Endothelial cell (in vitro differentiated cells): Measurements from ENCODE around the gene DCP2. TPM values are rescaled to one million over a fixed set of nuclear protein-coding genes. Genes with fewer than 3 reads are reported as not detected.

Experiments used
- DNase-seq: peaks from one replicate; pipeline ENCODE4 v3.0.0; 2021; ENCODE audit warnings: low spot score
- H3K27ac Mint-ChIP-seq: one replicate; pipeline ENCODE4 v1.8.0; 2021; ENCODE audit warnings: mixed read lengths, inconsistent platforms; ENCODE audit not compliant: unreplicated experiment
- H3K27me3 Mint-ChIP-seq: one replicate; pipeline ENCODE4 v1.8.0; 2021; ENCODE audit warnings: mild to moderate bottlenecking, moderate library complexity, mixed read lengths, inconsistent platforms; ENCODE audit not compliant: unreplicated experiment
- H3K36me3 Mint-ChIP-seq: one replicate; pipeline ENCODE4 v1.8.0; 2021; ENCODE audit warnings: mild to moderate bottlenecking, low read depth, mixed read lengths, inconsistent platforms; ENCODE audit not compliant: unreplicated experiment
- H3K4me1 Mint-ChIP-seq: one replicate; pipeline ENCODE4 v1.8.0; 2021; ENCODE audit warnings: mild to moderate bottlenecking, mixed read lengths, inconsistent platforms; ENCODE audit not compliant: unreplicated experiment
- H3K4me3 Mint-ChIP-seq: one replicate; pipeline ENCODE4 v1.8.0; 2021; ENCODE audit warnings: mild to moderate bottlenecking, mixed read lengths, inconsistent platforms; ENCODE audit not compliant: unreplicated experiment
- H3K9me3 Mint-ChIP-seq: one replicate; pipeline ENCODE4 v1.8.0; 2021; ENCODE audit warnings: mixed read lengths, inconsistent platforms; ENCODE audit not compliant: unreplicated experiment
- total RNA-seq: library from RNA; stranded (reverse); fragmentation: NEBNext Ultra II Directional; extraction: Animal tissue kit (Norgen Biotek cat#: 25700); gene quantifications from one replicate; pipeline ENCODE4 v1.2.1, GENCODE V29; 2021; ENCODE audit not compliant: unreplicated experiment
- TF ChIP-seq, protein P1 (sequence below): fragments of 200-600 bp; sonication (generic); IDR thresholded peaks from one replicate; pipeline ENCODE4 v1.5.0; 2021; ENCODE audit warnings: antibody characterized with exemption; ENCODE audit not compliant: unreplicated experiment

Gene DCP2
- total RNA-seq, 1 donor from 2014 or later: 75.6 TPM

- H3K4me1 Mint-ChIP-seq: peaks cover 19% of the 10 kb centered on the region
- DNase-seq: no peak
- H3K27me3 Mint-ChIP-seq: peaks cover 6% of the 10 kb centered on the region
- no peaks in the 10 kb centered on the region for H3K9me3 Mint-ChIP-seq
- H3K4me3 Mint-ChIP-seq: no peak overlapping the region
- H3K36me3 Mint-ChIP-seq: peaks cover 38% of the 10 kb centered on the region
- H3K27ac Mint-ChIP-seq: no peak overlapping the region
- TF ChIP-seq, protein P1, sequence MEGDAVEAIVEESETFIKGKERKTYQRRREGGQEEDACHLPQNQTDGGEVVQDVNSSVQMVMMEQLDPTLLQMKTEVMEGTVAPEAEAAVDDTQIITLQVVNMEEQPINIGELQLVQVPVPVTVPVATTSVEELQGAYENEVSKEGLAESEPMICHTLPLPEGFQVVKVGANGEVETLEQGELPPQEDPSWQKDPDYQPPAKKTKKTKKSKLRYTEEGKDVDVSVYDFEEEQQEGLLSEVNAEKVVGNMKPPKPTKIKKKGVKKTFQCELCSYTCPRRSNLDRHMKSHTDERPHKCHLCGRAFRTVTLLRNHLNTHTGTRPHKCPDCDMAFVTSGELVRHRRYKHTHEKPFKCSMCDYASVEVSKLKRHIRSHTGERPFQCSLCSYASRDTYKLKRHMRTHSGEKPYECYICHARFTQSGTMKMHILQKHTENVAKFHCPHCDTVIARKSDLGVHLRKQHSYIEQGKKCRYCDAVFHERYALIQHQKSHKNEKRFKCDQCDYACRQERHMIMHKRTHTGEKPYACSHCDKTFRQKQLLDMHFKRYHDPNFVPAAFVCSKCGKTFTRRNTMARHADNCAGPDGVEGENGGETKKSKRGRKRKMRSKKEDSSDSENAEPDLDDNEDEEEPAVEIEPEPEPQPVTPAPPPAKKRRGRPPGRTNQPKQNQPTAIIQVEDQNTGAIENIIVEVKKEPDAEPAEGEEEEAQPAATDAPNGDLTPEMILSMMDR: no peak
Measured at GRCh38 chr5:113067635-113068344, 91.2 kb downstream of the DCP2 start.

GRCh38 chr5:113068559-113068958, 92.0 kb downstream of the DCP2 start:
- no peaks in the 10 kb centered on the region for H3K9me3 Mint-ChIP-seq
- H3K27me3 Mint-ChIP-seq: peaks cover 6% of the 10 kb centered on the region
- TF ChIP-seq, protein P1: no peak
- H3K36me3 Mint-ChIP-seq: peaks cover 37% of the 10 kb centered on the region
- no peak overlapping the region for H3K27ac Mint-ChIP-seq
- no peak for DNase-seq
- peaks cover 21% of the 10 kb centered on the region for H3K4me1 Mint-ChIP-seq
- no peak overlapping the region for H3K4me3 Mint-ChIP-seq

Other genes with a start within 250 kb of the DCP2 start
- gene APC, start 238.9 kb upstream of the DCP2 start, total RNA-seq: 66.5 TPM
- 42.7 TPM for gene SRP19, start 115.5 kb upstream of the DCP2 start, total RNA-seq
- gene REEP5, start 54.6 kb upstream of the DCP2 start, total RNA-seq: 62.7 TPM